Renal cortex interstitium (tissue), 11 donors: Measurements from ENCODE around the gene EDEM1. TPM values are rescaled to one million over a fixed set of nuclear protein-coding genes. Genes with fewer than 3 reads are reported as not detected.

Experiments used
- DNase-seq, 11 donors: peaks; one replicate each; pipeline ENCODE4 v3.0.0-alpha.2; 2013; ENCODE audit warnings: low read depth in 9 of 11, low spot score in 4 of 11; ENCODE audit errors: extremely low read depth in 1 of 11
- polyA plus RNA-seq, 3 donors: library from polyadenylated mRNA; unstranded; fragments of 120-200 nt; gene quantifications; one replicate each; pipeline ENCODE4 v1.2.1, GENCODE V29; 2013; ENCODE audit not compliant: insufficient read length in 3 of 3

EDEM1 gene
- polyA plus RNA-seq, 3 donors = 17.1 to 24.1 (median 20.7) TPM

GRCh38 chr3:5251196-5251583 lies 63.7 kb downstream of the EDEM1 start:
- DNase-seq = no peak

DNA sequence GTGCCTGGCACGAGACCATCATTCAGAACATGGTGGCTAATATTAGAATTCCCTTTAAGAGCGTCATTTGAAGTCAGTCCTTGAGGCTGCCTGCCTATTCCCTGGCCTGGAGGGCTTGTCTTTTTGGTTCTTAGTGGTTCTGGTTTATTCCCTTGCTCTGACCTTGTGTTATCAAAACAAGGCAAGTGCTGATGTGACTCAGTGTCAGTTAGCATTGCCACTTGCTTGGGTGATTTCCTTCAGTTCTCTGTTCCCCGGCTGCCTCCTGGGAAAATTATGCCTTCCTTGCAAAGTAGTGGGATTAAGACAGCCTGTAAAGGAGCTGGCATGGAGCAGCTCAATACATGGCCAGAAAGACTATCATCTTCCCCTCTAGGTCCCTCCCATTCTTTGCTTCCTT lies 64.6 kb downstream of the EDEM1 start:
- no peak for DNase-seq

DNA sequence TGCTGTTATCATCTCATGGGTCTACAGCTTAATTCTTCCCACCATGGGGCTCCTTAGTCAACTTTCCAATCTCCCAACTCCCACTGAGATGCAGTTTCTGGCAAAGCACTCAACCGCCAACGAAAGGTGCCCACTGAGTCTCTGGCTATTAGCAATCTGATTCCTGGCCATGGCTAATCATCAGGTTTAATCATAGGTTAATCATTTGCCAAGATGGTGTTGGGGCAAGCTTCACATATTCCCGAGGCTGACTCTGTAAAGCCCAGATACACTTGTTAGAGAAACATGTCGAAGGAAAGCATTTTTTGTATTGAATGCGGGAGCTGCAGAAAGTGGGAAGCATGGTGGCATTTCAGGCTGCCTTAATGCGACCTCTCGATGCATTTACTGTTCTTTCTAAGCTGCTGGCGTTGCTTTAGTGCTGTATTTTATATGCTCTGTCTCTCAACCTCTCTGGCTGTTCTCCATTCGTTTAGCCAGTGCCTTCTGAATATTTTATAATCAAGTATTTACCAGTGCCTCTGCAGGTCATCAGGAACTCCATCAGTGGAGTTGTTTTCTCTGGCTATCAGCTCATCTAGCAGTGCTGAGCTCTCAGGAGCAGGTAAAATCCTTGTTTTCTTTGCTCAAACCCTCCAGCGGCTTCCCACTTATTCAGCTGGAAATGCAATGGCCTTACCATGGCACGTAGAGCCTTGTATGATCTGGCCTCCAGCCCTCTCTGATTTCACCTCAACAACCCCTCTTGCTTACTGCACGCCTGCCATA lies 67.0 kb downstream of the EDEM1 start:
- DNase-seq = no peak

DNA sequence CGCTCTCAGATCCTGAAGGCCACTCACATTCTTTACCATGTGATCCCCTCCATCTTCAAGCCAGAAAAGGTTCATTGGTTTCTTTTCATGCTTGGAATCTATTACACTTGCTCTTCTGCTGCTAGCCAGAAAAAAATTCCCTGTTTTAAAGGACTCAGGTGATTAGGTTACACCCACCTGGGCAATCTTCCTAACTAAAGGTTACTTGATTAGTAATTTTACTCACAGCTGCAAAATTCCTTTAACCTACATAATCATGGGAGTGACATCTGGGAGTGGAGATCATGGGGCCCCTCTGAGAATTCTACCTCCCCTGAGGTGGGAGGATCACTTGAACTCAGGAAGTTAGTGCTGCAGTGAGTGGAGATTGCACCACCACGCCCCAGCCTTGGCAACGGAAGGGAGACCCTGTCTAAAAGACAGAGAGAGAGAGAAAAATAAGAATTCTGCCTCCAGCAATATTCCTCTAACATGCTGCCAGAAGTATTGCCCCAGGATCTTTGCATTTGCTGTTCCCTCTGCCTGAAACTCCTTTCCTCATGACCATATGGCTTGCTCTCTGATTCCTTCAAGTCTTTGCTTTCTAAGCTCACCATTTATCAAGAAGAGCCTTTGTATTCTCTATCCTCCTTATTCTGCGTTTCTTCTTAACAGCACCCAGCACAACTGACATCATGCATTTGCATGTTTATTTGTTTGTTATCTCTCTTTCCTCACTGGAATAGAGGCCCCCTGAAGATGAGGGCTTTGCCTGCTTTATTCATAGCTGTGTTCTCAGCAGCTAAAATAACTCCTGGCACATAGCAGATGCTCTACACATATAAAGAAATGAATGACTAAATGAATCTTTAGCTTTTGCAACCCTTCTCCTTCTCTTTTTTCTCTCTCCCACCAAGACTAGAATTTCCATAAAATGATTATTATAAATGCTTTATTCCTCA lies 68.2 kb downstream of the EDEM1 start:
- no peak for DNase-seq

DNA sequence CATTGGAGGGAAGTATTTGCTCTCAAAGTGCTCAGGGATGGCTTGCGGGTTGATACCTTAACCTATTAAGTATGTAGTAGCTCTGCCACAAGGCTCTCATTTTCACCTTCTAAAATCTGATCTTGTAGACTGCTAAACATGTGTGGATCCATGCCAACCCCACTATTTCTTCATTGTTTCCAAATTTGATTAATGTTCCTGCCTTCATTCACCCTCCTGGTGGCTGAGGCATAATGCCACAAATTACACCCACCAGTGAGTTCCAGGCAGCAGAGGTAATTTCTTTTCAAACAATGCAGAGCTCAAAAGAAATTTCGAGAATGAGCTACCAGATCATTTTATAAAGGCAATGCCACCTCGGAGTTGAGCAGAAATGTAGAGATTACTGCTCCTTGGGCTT lies 71.0 kb downstream of the EDEM1 start:
- DNase-seq = no peak

- DNase-seq = no peak
These were observed 73.5 kb downstream of the EDEM1 start for GRCh38 chr3:5260992-5261501.

DNA sequence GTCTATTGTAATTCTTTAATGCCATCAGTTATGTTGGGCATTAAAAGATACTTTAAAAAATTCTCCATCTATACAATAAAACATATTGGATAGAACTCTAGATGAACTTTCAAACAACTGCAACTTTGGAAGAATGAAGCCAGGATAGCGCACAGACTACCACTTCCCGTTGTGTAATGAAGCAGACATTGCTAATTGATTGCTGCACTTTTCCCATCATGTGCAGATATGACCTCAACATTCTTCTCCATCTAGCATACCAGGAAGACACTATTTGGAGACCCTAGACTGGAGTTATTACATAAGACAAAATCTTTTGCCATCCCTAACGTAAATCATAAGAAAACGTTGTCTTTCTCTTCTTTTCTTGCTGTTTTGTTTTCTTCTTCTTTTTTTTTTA lies 75.0 kb downstream of the EDEM1 start:
- DNase-seq = no peak

GRCh38 chr3:5264093-5264600 lies 76.6 kb downstream of the EDEM1 start:
- no peak for DNase-seq

DNA sequence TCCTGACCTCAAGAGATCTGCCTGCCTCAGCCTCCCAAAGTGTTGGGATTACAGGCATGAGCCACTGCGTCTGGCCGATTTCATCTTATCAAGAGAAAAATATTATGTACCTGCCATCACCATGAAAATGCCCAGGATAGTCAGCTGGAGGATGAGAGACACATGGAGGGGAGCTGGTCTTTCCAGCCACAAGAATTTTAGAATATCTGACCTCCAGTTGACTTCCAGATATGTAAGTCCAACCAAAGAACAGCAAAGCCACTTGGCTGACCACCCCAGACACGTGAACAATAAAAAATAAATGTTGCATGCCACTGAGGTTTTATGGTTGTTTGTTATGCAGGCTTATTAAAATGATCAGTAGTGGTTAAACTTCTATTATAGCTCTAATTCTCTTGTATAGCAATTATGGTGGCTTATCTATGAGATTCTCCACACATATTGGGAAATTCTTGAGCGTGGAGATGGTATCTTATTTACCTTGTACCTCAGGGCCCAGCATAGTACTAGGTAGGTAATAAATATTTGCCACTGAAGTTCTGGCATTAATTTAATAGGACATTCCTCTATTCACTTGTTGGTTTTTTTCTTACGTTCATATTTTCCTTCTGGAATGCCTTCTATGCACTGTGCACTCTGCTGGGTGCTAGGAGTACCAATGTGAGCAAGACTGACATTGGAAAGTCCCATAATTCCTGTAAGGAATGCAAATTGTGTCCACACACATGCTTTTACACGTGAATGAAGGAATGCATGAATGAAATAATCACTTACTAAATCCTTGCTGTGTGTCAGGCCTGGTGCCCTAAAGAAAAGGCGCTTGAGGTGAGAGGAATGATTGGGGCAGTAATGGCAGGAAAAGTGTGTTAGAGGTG lies 77.6 kb downstream of the EDEM1 start:
- DNase-seq = no peak

- no peak for DNase-seq
These were observed 79.7 kb downstream of the EDEM1 start for GRCh38 chr3:5267252-5267651.

DNA sequence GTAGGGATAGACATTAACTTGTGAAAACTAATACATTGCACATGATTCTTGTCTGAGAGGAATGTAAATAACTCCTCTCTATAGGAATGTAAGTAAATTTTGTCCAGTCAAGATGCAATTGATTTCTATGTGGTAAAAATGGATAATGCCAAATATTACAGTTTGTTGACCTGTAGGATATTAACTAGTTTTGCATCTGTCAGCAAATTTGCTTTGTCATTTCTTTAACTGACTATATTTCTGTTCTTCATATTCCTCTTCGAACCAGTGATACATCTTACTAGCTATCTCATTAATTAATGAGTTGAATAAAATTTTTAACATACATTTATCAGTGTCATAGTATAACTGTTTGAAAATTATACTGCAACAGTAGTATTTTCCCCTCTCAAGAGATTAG lies 80.4 kb downstream of the EDEM1 start:
- DNase-seq = no peak

Other genes with a start within 250 kb of the EDEM1 start
- 10 to 100 TPM; 22.7 to 45.8 (median 25.8) TPM for gene BHLHE40, start 208.3 kb upstream of the EDEM1 start, polyA plus RNA-seq
- gene ARL8B, start 65.4 kb upstream of the EDEM1 start, polyA plus RNA-seq = 10 to 100 TPM; 67.5 to 79.6 (median 73.4) TPM